Transverse colon (tissue), 3 donors: ENCODE measurements around the gene TTC6.

Experiments
- CTCF ChIP-seq, 5 experiments: fragments of 200-600 bp in 3 of 5; fragments of 450-650 bp in 2 of 5; sonication (generic) in 3 of 5; IDR thresholded peaks; 1 replicate in 2 of 5; 2 replicates in 3 of 5; pipeline ENCODE4 v1.5.1; 2016 to 2017; ENCODE audit warnings: antibody characterized with exemption in 5 of 5, inconsistent platforms in 3 of 5, mild to moderate bottlenecking in 2 of 5, moderate library complexity in 1 of 5
- POLR2A ChIP-seq: fragments of 450-650 bp; IDR thresholded peaks from one replicate; pipeline ENCODE4 v1.6.1; 2016; ENCODE audit warnings: antibody characterized with exemption, mild to moderate bottlenecking, moderate library complexity

GRCh38 chr14:37596790-37597472 lies 1.5 kb downstream of the TTC6 start:
- TF ChIP-seq POLR2A (no peak), CTCF (IDR thresholded peaks at IDR 0.05) (no peak)
